ENCODE results near the gene CFAP20DC.

- TF ChIP-seq CTCF (IDR thresholded peaks at IDR 0.05; ENCODE audit: low read depth, low read length) (no peak), EZH2phosphoT487 (IDR thresholded peaks at IDR 0.05; ENCODE audit: low read depth) (no peak)
Measured at GRCh38 chr3:59043391-59043790, 6.4 kb downstream of the CFAP20DC start.

All from OCI-LY3 (cell line).